Choroid plexus epithelial cell (primary cell): Measurements from ENCODE around the gene CFDP1.

Source experiments
- DNase-seq: peaks from one replicate; pipeline ENCODE4 v3.0.0-alpha.2; 2010; ENCODE audit warnings: low read depth
- H3K4me3 ChIP-seq: 2 replicates; pipeline ENCODE4 v1.5.1; 2011; ENCODE audit warnings: low read depth, mild to moderate bottlenecking, control low read depth, low read length, moderate library complexity
- TF ChIP-seq, protein P1 (sequence below): conservative IDR thresholded peaks from 2 replicates; pipeline ENCODE4 v1.5.1; 2011; ENCODE audit warnings: low read depth, mild to moderate bottlenecking, control low read depth, inconsistent platforms, low read length, moderate library complexity

The CFDP1 gene

DNA sequence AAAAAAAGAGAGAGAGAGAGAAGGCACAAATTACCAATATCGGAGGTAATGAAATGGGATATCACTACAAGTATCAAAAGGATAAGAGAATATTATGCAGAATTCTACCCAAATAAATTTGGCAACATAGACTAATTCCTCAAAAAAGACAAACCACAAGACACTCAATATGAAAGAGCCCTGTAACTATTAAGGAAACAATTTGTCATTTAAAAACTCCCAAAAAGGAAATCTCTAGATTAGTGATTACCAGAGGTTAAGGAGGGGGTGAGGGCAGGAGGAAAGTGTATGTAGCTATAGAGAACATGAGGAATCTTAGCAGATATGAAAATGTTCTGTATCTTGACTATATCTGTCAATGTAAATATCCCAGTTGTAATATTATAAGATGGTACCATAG, 54.0 kb downstream of the CFDP1 start:
- DNase-seq = no peak
- TF ChIP-seq, protein P1, sequence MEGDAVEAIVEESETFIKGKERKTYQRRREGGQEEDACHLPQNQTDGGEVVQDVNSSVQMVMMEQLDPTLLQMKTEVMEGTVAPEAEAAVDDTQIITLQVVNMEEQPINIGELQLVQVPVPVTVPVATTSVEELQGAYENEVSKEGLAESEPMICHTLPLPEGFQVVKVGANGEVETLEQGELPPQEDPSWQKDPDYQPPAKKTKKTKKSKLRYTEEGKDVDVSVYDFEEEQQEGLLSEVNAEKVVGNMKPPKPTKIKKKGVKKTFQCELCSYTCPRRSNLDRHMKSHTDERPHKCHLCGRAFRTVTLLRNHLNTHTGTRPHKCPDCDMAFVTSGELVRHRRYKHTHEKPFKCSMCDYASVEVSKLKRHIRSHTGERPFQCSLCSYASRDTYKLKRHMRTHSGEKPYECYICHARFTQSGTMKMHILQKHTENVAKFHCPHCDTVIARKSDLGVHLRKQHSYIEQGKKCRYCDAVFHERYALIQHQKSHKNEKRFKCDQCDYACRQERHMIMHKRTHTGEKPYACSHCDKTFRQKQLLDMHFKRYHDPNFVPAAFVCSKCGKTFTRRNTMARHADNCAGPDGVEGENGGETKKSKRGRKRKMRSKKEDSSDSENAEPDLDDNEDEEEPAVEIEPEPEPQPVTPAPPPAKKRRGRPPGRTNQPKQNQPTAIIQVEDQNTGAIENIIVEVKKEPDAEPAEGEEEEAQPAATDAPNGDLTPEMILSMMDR = no peak

DNA sequence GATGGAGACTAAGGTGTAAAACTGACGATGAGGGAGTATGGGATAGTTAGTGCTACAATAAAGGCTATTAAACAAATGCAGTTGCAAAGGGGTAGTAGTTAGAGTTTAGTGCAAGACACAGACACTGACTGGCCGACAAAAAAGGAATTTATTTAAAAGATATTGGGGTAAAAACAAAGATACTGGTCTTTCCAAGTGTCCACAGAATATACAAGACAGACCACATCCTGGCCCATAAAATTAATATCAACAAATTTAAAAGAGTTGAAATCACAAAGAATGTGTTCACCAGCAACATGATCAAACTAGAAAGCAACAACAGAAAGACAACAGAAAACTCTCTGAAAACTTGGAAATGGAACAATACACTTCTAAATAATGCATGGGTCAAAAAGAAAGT, 54.7 kb downstream of the CFDP1 start:
- no peak for DNase-seq

More for the DNA sequence above, 54.0 kb downstream of the CFDP1 start:
- H3K4me3 ChIP-seq = no peak overlapping the region

DNA sequence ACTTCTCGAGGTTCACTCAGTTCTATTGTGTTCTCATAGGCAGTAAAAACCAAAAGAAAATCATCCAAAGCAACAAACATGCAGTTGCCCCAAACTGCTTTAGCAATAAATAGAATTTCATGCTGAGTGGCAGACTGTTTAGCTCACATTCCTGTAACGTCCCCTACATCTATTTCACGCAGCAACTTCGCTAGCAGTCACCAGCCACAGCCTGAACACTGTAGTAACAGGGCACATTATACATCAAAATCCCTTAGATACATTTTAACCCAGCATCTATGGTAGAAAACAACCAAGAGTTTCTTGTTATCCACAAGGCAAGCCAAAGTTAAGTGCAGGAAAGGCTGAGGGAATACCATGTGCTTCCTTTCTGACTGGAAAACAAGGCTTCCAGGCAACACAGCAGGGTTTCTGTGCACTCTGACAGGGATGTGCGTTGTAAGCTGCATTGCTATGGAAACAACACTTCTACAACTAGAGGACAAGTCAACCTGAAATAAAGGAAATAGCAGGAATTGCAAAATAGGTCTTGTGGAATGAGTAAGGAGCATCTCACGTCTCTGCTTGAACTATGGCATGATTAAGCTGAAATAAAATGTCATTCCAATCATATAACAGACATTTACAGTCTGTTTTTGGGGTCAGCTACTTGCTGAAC, 55.4 kb downstream of the CFDP1 start:
- TF ChIP-seq, protein P1 = no peak
- peak overlapping the region; percentile 6 for H3K4me3 ChIP-seq
- DNase-seq = peak; percentile 100

More for the DNA sequence above, 54.7 kb downstream of the CFDP1 start:
- TF ChIP-seq, protein P1 = no peak
- no peak overlapping the region for H3K4me3 ChIP-seq

DNA sequence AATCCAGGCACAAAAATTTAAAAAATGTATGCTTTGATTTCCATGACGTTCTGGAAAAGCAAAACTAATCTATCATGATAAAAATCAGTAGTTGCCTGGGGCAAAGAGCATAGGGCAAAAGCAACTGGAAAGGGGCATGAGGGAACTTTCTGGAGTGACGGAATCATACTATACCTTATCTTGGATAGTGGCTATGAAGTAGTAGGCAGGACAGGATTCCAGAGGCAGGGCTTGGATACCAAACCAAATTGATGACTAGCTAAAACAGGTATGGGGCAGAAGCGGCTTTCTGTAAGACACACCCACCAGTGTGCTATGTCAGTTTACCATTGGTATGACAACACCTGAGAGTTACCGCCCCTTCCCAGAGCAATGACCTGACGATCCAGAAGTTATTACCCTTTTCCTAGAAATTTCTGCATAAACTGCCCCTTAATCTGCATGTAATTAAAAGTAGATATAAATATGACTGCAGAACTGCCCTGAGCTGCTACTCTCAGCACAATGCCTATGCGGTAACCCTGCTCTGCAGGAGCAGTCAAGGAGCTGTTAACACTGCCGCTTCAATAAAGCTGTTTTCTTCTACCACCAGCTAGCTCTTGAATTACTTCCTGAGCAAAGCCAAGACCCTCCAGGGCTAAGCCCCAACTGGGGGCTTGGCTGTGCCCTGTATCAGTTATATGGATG, 56.7 kb downstream of the CFDP1 start:
- TF ChIP-seq, protein P1 = no peak
- no peak overlapping the region for H3K4me3 ChIP-seq
- peak; percentile 40 for DNase-seq

DNA sequence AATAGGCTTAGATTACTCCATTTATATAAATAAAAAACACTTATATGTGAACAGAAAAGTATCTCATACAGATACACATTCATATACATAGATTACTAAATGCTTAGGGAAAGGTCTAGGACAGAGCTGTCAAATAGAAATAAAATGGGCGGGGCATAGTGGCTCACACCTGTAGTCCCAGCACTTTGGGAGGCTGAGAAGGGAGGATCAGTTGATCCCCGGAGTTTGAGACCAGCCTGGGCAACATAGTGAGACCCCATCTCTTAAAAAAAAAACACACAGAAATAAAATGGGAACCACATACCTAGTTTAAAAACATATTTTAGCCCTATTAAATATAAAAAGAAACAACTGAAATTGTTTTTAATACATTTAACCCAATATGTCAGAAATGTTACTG, 58.9 kb downstream of the CFDP1 start:
- no peak for DNase-seq
- TF ChIP-seq, protein P1 = no peak
- H3K4me3 ChIP-seq = no peak overlapping the region

DNA sequence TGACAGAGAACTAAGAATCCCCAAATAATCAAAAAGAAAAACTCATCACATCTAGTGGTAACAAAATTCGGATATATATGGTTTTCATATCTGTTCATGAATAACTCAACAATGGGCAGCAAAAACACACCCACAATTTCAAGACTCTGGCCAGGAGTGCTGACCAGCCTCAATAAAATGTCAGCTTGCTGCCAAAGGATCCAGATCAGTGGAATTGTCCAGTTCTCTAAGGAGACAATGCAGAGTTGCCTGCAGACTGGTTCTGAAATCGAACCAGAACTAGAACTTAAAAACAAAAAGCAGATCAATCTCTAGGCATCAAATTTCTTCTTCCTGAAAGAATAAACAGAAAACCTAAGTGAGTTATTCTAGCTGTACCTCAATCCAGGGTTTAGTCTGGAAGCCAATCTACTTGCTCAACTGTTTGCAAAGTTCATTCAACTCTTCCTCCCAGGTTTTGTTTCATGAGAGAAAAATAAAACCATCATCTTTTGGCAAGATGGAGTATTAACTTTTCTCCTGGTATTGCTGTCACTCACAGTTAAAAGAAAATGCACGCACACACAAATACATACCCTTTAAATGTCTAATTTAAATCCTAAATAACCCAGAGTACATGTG, 61.0 kb downstream of the CFDP1 start:
- TF ChIP-seq, protein P1 = no peak
- DNase-seq = peak; percentile 71
- no peak overlapping the region for H3K4me3 ChIP-seq
